ENCODE measurements around the gene GPX3. TPM values are rescaled to one million over a fixed set of nuclear protein-coding genes. Genes with fewer than 3 reads are reported as not detected.

GPX3 gene
- polyA plus RNA-seq, 1 of the 3 experiments (the other 2 are of a cell fraction): 3.2 TPM

- peak; percentile 50; the same call in 1 of the 2 replicates for TF ChIP-seq PBX3 (IDR thresholded peaks at IDR 0.05)
- TF ChIP-seq TCF12 (IDR thresholded peaks at IDR 0.05): peak; percentile 64
- TF ChIP-seq NRF1 (IDR thresholded peaks at IDR 0.05; ENCODE audit: low read depth, low read length): no peak
- TF ChIP-seq MXI1 (IDR thresholded peaks at IDR 0.05; ENCODE audit: low read depth, low read length): no peak
- no peak for TF ChIP-seq EZH2phosphoT487 (IDR thresholded peaks at IDR 0.05; ENCODE audit: borderline replicate concordance, low read depth)
- TF ChIP-seq ZBTB33 (IDR thresholded peaks at IDR 0.05; ENCODE audit: borderline replicate concordance, low read depth): no peak
- TF ChIP-seq GATA2 (CRISPR knock-in tag; IDR thresholded peaks at IDR 0.05): no peak
- TF ChIP-seq FOSL2 (IDR thresholded peaks at IDR 0.05; ENCODE audit: borderline replicate concordance, low read depth): peak; percentile 84
- TF ChIP-seq MAX (IDR thresholded peaks at IDR 0.05; ENCODE audit: low read depth): 0 out of 2 replicates have a peak, but pooled peaks have one; percentile 33
- no peak for TF ChIP-seq FOXJ3 (CRISPR knock-in tag; IDR thresholded peaks at IDR 0.05)
Measured at GRCh38 chr5:151063142-151063989, 43.0 kb downstream of the GPX3 start (continued).

- peaks cover 55% of the 10 kb centered on the region for H3K79me2 ChIP-seq (ENCODE audit: insufficient read depth)
- peaks cover 11% of the 10 kb centered on the region for H4K20me1 ChIP-seq (ENCODE audit: insufficient read depth)
- DNase-seq: no peak
- no peaks in the 10 kb centered on the region for H3K27me3 ChIP-seq (ENCODE audit: insufficient read depth)
- WGBS (ENCODE audit: low lambda C conversion rate): 94% methylated on average over 10 of the region's 12 CpGs
- peaks cover 5% of the 10 kb centered on the region for H3F3A ChIP-seq (replicated peaks; ENCODE audit: insufficient read depth)
- ChIA-PET CTCF (interaction anchor here (1.0 to 2.5 kb wide), 4 partner anchors 13 to 50 kb away, joined by 3 to 20 read pairs (median 12); no protein-coding TSS in a partner anchor), POLR2A (interaction anchor here (0.7 kb wide), 1 partner anchor 100 kb away, joined by 3 read pairs; no protein-coding TSS in a partner anchor)
- H2AFZ ChIP-seq (ENCODE audit: low read depth): no peak overlapping the region
- no peaks in the 10 kb centered on the region for H3K9me2 ChIP-seq
- no peaks in the 10 kb centered on the region for H3K9me3 ChIP-seq
- peaks cover 16% of the 10 kb centered on the region in 2 experiments for H3K36me3 ChIP-seq (replicated peaks in 1 of 2; ENCODE audit: control insufficient read depth in 1 of 2, insufficient read depth in 2 of 2, low read length in 1 of 2)
- H3K27ac ChIP-seq (ENCODE audit: low read depth in 2 of 2, low read length in 1 of 2): no peak overlapping the region
- H3K4me3 ChIP-seq (ENCODE audit: low read depth in 2 of 2, low read length in 1 of 2): no peak overlapping the region
- no peak overlapping the region for H3K9ac ChIP-seq
- H3K4me2 ChIP-seq: no peak overlapping the region
- peaks cover 22 to 30% of the 10 kb centered on the region in 2 experiments; a peak in 3 of 4 replicates for H3K4me1 ChIP-seq (ENCODE audit: control insufficient read depth in 1 of 2, insufficient read depth in 2 of 2, low read depth in 1 of 2, low read length in 1 of 2)
- TF ChIP-seq ELF1 (IDR thresholded peaks at IDR 0.05) (no peak), CTCF (IDR thresholded peaks at IDR 0.05) (no peak), USF1 (IDR thresholded peaks at IDR 0.05; ENCODE audit: borderline replicate concordance, low read depth) (no peak), CHD2 (IDR thresholded peaks at IDR 0.05; ENCODE audit: low read length, partially characterized antibody) (no peak), IRF3 (IDR thresholded peaks at IDR 0.05; ENCODE audit: low read depth, low read length) (no peak), MXI1 (IDR thresholded peaks at IDR 0.05; ENCODE audit: low read depth, low read length) (no peak), SIN3A (IDR thresholded peaks at IDR 0.05; ENCODE audit: borderline replicate concordance, low read depth, low read length) (no peak), POLR2AphosphoS5 (IDR thresholded peaks at IDR 0.05; ENCODE audit: low read depth, low read length) (no peak), ZBTB33 (IDR thresholded peaks at IDR 0.05; ENCODE audit: borderline replicate concordance, low read depth) (no peak), PBX3 (IDR thresholded peaks at IDR 0.05) (no peak)
Measured at GRCh38 chr5:151064916-151065499, 44.6 kb downstream of the GPX3 start.
